Measurements from ENCODE around the gene EEFSEC. TPM values are rescaled to one million over a fixed set of nuclear protein-coding genes. Genes with fewer than 3 reads are reported as not detected.

The EEFSEC gene
- total and polyA plus RNA-seq, 2 of the 8 experiments (the other 6 are each of a cell fraction or from before 2014, with no cell fraction given): 13.1 to 19.8 TPM

DNA sequence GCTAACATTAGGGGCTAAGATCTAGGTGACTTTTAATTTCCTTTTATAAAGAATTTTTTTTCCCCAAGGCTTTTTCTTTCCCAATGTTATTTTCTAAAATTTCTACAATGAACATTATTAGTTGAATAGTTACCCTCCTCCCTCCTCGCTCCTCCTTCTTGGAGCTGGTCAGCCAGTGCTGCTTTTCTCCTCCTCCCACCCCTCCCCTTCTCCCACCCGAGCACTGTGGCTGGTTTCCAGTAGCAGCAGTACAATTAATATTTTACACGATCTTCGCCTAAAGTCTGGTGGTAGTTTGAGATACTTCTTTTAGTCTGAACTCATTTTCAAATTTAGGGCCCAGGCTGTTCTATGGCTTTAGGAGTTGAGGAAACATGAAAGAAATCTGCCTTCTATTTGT is 41.6 kb downstream of the EEFSEC start:
- H3K4ac ChIP-seq (replicated peaks; ENCODE audit: insufficient read length, low read depth, low read length): no peak overlapping the region
- H3K9ac ChIP-seq (replicated peaks in 1 of 4; ENCODE audit: extremely low read depth in 1 of 4, low read depth in 3 of 4, low read length in 3 of 4): no peak overlapping the region
- no peak overlapping the region for H2BK20ac ChIP-seq (ENCODE audit: low read length)
- no peak overlapping the region for H3K4me2 ChIP-seq (ENCODE audit: insufficient read depth in 1 of 2, low read depth in 2 of 2, low read length in 2 of 2)
- no peak overlapping the region for H4K8ac ChIP-seq (ENCODE audit: extremely low read depth, insufficient read depth, low read length)
- WGBS, 2 experiments (ENCODE audit: extremely low coverage in 1 of 2, insufficient coverage in 1 of 2, insufficient read length in 1 of 2, insufficient replicate concordance in 2 of 2, low coverage in 1 of 2, low lambda C conversion rate in 2 of 2, missing lambda C conversion rate in 1 of 2): 91% methylated on average over 4 of the region's 4 CpGs; no CpG with 5 or more reads in 1 of the 2 experiments
- H4K91ac ChIP-seq (replicated peaks; ENCODE audit: insufficient read length, low read length): no peak overlapping the region
- no peak overlapping the region for H2BK5ac ChIP-seq (ENCODE audit: low read depth, low read length)
- H3K14ac ChIP-seq (ENCODE audit: insufficient read length): no peak overlapping the region
- no peak overlapping the region for H2AK5ac ChIP-seq (ENCODE audit: low read depth, low read length)
- DNase-seq (ENCODE audit: low read depth in 1 of 2, low spot score in 2 of 2) (no peak), FAIRE-seq (no peak)
- H3K23me2 ChIP-seq (ENCODE audit: low read depth, low read length): peaks cover 2% of the 10 kb centered on the region; the same call in 1 of the 2 replicates
- no peak overlapping the region for H2BK12ac ChIP-seq (ENCODE audit: low read depth, low read length)
- H3K36me3 ChIP-seq (ENCODE audit: control insufficient read depth in 2 of 4, insufficient read depth in 4 of 4, low read length in 3 of 4): no peaks in the 10 kb centered on the region
- no peaks in the 10 kb centered on the region for H3K79me2 ChIP-seq (ENCODE audit: control insufficient read depth in 1 of 2, insufficient read depth in 2 of 2, low read length in 2 of 2)
- H2BK15ac ChIP-seq (ENCODE audit: low read length): no peak overlapping the region
- H3K18ac ChIP-seq (ENCODE audit: extremely low read depth, low read length): no peak overlapping the region; the same call in 1 of the 2 replicates
- H3K27ac ChIP-seq (ENCODE audit: low read depth, low read length): no peak overlapping the region
- H3K27me3 ChIP-seq (replicated peaks in 1 of 4; ENCODE audit: control insufficient read depth in 3 of 4, extremely low read depth in 1 of 4, insufficient read depth in 3 of 4, low read length in 3 of 4): no peaks in the 10 kb centered on the region; a peak in 1 of 7 replicates
- peaks cover 2 to 12% (median 5%) of the 10 kb centered on the region in 4 experiments for H3K4me1 ChIP-seq (replicated peaks in 1 of 4; ENCODE audit: control insufficient read depth in 3 of 4, insufficient read depth in 4 of 4, low read length in 3 of 4)
- no peak overlapping the region for H3K4me3 ChIP-seq (ENCODE audit: extremely low read depth in 1 of 4, insufficient read depth in 2 of 4, low read depth in 3 of 4, low read length in 4 of 4)
- H3K56ac ChIP-seq (replicated peaks; ENCODE audit: insufficient read length, low read depth, low read length): no peak overlapping the region
- CTCF ChIA-PET (ENCODE audit: partially characterized antibody): interaction anchor here (1.2 to 2.2 kb wide), 5 partner anchors 9 to 127 kb away, joined by 3 to 11 read pairs (median 3); no protein-coding TSS in a partner anchor
- H4K20me1 ChIP-seq (replicated peaks in 1 of 2; ENCODE audit: control insufficient read depth in 1 of 2, insufficient read depth in 2 of 2, low read length in 2 of 2): no peaks in the 10 kb centered on the region
- H2BK120ac ChIP-seq (replicated peaks; ENCODE audit: low read depth, low read length): no peak overlapping the region
- no peaks in the 10 kb centered on the region for H3K79me1 ChIP-seq (ENCODE audit: low read depth, low read length)
- no peak overlapping the region for H3K23ac ChIP-seq (ENCODE audit: insufficient read length)
- POLR2A ChIA-PET (ENCODE audit: partially characterized antibody): interaction anchor here (0.7 to 1.0 kb wide), 2 partner anchors 17 to 88 kb away, joined by 3 to 4 read pairs; no protein-coding TSS in a partner anchor
- no peaks in the 10 kb centered on the region for H3K9me3 ChIP-seq (ENCODE audit: insufficient read depth in 2 of 2, low read depth in 1 of 2, low read length in 1 of 2)
- H4K5ac ChIP-seq (ENCODE audit: insufficient read length, low read depth, low read length): no peak overlapping the region
- no peak overlapping the region for H2AFZ ChIP-seq (ENCODE audit: low read length)
- TF ChIP-seq SIX5 (IDR thresholded peaks at IDR 0.05; ENCODE audit: low read depth, low read length): no peak
- TF ChIP-seq SP1 (IDR thresholded peaks at IDR 0.05; ENCODE audit: low read depth, low read length): no peak
- TF ChIP-seq KDM1A (IDR thresholded peaks at IDR 0.05; ENCODE audit: borderline replicate concordance, low read length): no peak
- no peak for TF ChIP-seq BACH1 (IDR thresholded peaks at IDR 0.05; ENCODE audit: low read length)
- no peak for TF ChIP-seq GTF2F1 (IDR thresholded peaks at IDR 0.05; ENCODE audit: borderline replicate concordance, low read depth, low read length)
